ENCODE data around the gene NSG1.

DNA sequence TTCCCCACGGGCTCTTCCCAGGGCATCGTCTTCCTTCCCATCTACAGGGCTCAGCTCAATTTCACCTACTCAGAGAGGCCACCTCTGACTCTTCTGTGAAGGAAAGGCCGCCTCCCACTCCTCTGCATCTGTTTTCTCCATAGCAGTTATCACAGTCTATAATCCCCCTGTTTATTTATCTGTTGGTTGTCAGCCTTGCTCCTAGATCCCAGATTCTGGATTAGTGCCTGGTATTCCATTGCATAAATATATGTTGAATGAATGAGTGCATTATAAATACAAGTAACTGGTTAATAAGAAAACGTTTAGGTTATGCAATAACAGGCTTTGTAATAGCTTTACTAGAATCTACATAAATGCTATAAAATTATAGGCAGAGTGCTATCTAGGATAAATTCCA is 52.9 kb downstream of the NSG1 start:
- no peak for TF ChIP-seq CTCF (IDR thresholded peaks at IDR 0.05)
- no peak for TF ChIP-seq POLR2AphosphoS5 (IDR thresholded peaks at IDR 0.05)
